GM03348 (cell line): ENCODE results near the gene HSD11B1.
"Not testable (repeated sequence)": the region's sequence is repeated elsewhere in the genome, so short reads cannot be mapped to it uniquely, and the experiment has no call there.

ENCODE experiments used
- DNase-seq: peaks from one replicate; pipeline ENCODE4 v3.0.0; 2012; ENCODE audit warnings: low spot score

The HSD11B1 gene

DNA sequence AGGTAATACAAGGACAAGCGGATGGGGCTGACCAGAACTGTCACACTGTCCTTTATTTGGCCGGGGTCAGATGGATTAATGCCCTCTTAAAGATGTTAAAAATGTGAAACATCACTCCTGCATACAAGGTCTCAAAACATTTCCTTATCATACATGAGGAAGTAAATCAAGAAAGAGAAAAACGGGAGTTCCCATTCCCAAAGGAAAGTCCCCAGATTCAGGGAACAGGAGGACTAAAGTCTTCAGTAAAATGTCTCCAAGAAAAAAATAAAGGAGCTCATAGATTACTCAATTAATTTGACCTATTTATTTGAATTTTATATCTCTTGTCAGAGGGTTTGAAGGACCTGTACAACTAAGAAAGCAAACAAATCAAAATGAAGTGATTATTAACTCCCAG lies 13.4 kb upstream of the HSD11B1 start:
- no peak for DNase-seq

DNA sequence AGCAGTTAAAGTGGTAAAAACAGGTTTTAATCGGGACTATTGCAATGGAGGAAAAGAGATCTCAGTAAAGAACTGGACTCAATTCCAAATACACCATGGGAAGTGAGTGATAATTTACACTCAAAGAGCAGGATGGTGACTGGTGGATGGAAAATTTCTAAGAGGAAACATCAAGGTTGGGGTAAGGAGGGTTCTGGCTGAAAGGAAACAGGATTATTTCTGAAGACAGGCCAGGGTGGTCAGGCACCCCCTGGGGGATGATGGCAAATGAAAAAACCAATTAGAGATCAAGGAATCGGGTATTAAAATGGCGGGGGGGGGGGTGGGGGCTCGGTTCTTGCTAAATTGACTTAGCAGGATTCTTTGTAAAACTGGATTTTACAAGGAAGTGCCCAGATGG lies 12.3 kb upstream of the HSD11B1 start:
- DNase-seq: no peak

DNA sequence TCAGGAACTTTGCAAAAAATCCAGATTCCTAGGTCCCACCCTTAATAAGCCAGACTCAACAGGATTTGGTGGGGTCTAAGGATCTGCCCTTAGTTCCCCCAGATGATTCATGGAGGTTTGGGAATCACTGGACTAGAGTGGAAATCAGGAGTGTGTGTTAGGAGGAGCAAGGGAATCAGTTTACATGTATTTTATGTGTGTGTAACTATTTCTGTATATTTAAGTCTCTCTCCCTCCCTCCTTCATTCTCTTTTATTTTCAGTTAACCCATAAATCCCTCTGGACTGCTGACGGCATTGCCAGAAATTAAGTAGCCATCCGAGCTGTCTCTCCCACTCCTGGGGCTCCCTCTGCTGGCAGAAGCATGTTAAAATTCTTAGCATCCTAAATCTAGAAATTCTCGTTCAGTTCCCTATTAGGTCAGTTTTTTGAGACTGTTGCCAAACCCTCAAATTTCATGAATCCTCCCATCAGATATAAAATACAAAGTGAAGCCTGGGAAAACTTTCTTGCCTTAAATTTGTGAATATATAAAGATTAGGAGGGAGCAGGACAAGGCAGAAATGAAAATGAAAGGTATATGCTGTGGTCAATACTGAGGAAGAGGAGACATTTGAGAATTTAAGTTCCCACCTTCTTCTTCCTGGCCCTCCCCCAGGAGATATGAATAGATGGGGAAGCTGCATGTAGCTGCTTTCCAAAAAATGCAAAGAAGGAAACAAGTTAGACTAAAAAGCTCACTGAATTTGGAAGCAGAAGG lies 11.7 kb upstream of the HSD11B1 start:
- peak; percentile 79 for DNase-seq

DNA sequence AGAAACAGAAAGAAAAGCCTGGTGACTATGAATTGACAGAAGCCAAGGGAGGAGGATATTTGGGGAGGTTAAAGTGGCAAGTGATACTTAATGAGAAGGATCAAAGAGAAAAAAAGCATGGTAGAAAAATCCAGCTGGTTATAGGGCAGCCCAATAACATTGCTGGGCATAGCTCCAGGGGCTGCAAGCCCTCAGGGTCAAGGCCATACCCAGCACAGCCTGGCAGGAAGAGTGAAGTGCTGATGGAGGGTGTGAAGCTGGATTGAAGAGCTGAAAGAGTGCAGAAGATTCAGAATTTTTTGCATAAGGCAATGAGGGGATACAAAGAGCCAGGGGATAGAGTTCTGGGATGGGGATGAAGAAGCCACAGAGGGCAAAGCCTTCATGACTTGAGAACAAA lies 8.0 kb upstream of the HSD11B1 start:
- no peak for DNase-seq

DNA sequence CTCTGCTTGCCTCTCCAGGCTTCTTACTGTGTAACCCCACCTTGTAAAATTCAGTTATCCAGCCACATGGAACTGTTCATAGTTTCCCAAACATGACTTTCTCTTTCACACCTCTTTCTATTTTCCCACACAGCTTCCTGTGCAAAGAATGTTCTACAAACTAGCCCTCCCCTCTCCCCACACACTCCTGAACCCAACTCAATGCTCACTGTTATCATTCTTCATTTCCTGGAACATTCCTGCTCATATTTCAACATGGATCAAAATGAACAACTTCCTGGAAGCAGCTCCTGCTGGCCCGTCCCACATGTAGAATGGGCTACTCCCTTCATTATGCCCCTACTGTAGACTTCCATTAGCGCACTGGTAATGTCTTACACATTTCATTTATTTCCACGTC lies 7.5 kb upstream of the HSD11B1 start:
- no peak for DNase-seq

DNA sequence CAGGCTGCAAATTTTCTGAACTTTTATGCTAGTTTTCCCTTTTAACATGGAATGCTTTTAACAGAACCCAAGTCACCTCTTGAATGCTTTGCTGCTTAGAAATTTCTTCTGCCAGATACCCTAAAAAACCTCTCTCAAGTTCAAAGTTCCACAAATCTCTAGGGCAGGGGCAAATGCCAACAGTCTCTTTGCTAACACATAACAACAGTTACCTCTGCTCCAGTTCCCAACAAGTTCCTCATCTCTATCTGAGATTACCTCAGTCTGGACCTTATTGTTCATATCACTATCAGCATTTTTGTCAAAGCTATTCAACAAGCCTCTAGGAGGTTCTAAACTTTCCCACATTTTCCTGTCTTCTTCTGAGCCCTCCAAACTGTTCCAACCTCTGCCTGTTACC lies 4.0 kb upstream of the HSD11B1 start:
- not testable (repeated sequence) for DNase-seq

DNA sequence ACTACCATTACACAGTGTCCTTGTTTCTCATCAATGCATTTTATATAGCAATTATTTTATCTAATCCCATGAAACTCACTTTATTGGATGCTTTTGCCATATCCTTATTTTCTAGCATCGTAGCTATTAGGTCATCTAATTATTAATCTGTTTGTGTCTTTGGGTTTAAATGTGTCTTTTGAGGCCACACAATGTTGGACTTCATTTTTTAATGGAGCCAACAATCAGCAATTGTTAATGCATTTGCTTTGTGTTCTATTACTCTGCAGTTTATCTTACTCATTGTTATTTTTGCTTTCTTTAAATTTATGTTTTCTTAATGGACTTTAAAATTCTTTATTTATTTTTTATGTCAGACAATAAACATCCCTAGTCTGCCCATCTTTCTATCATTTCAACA lies 1.8 kb upstream of the HSD11B1 start:
- no peak for DNase-seq

DNA sequence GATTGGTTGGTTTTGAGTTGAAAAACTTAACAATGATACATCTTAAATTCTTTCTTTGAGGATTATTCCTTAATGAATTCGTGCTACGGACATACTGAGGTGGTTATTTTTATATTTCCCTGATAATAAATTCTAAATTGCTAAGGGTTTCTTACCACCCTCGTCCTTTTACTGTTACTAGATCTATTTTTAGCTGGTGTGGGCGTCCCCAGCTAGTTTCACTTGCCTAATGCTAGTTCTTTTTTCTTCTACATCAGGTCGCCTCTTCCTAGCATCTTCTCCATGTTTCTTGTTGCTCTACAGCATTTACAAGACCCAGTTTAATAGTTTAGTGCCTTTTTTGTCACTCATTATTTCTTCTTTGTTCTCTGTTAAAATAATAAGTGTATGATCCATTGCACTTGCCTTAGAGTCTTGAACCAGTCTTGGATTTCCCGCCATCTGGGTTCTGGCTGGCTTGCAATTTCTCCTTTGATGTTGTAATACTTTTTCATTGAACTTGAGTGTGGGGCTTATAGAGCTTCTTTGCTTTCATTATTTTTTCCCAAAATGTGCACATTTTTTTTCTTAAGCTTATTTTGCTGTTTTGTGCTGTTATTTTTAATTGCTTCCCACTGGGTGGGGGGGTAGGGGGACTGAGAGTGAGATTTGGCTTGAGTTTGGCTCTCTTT lies 677 bp upstream of the HSD11B1 start:
- DNase-seq: no peak

DNA sequence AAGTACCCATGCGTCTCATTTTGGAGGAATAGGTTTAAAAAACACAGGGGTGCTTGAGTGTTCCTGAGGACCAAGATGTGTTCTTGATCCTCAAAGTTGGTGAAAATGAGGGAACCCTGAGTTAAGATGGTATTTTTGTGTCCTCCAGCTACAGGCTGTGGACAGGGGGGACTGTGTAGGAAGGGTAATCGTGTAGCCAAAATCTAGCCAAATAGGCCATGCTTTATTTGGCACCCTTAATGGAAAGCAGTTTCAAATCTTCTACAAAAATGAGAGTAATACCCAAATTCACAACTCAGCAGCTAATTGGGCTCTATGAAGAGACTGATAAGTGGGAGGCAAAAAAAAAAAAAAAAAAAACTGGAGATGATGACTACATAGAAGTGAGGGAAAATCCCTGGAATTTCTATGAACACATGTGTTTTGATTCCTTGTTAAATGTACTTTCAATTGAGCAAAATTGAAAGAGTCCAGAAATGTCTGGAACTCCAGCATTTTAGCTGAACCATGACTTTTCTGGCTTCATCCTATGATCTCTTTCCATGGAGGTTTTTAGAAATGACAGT lies 470 bp downstream of the HSD11B1 start:
- no peak for DNase-seq

DNA sequence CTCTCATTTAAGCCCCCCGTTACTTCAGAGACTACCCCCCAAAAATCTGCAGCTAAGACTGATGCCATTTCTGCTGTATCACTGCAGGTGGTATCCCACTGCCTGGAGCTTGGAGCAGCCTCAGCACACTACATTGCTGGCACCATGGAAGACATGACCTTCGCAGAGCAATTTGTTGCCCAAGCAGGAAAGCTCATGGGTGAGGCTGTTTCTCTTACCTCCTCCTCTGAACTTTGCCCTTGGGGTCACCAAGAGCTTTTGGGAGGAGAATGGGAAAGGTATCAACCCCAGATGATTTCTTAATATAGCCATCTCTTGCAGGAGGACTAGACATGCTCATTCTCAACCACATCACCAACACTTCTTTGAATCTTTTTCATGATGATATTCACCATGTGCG lies 2.0 kb downstream of the HSD11B1 start:
- no peak for DNase-seq

DNA sequence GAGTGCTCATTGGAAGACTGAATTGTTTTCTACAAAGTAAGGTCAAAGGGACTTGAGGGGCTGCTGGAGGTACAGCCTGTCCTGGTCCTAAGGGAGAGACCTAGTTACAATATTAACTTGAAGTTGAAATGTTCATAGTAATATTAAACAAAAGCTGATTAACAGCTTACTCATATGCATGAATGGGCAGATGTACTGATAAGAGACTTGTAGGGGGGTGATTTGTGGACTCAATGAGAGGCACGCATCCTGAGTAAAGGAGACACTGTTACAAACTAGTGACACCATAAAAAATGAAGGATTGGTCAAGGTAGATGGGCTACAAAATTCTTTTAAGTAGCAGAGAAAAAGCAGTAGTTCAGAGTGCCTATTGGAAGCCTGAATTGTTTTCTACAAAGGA lies 2.7 kb downstream of the HSD11B1 start:
- DNase-seq: no peak

DNA sequence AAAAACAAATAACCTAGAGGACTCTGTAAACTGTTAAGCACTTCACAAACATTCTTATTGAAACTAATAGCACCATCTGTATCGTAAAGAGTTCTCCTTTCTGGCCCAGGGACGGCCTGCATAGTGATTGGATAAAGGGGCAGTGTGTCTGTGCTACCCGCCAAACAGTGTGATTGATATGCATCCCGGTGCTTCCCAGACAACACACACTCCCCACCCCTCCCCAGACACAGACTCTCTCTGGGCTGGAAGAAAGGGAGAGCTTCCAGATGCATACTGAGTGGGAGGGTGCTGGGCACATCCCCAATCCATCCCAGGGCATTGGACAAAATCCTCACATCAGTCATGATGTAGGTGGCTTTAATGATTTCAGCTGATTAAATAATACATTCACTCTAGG lies 3.7 kb downstream of the HSD11B1 start:
- no peak for DNase-seq

DNA sequence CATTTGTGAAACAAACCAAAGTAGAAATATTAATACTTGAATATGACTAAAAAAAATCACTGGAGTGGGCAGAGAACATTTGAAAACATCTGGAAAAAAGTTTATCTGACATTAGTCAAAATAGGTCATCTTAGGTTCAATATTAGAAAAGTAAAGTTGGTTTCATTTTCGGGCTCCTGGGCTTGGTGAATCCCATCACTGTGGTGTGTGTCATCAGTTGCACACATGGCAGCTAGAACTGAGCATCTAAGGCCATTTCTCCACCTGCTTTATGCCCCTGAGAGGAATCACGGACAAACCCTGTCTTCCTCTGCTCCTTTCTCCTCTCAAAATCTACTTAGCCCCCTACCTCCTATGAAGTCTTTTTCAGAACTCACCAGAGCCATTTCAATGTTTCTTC lies 5.4 kb downstream of the HSD11B1 start:
- DNase-seq: no peak

DNA sequence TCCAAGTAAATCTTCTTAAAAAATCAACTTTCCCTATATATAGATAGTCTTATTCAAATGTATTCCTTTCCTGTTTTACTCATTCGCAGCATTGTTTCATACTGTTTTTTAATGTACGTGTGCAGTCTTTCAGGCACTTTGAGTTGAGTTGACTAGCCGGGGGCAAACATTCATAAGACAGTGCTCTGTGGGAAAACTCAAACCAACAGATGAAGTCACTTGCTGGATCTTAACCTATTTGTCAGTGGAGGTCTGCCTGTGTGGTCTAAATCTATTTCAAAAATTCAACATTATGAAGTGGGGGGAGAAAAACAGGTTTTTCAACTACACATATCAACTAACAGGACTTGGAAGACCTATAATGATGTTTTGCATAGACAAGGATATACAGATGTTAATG lies 6.2 kb downstream of the HSD11B1 start:
- no peak for DNase-seq

DNA sequence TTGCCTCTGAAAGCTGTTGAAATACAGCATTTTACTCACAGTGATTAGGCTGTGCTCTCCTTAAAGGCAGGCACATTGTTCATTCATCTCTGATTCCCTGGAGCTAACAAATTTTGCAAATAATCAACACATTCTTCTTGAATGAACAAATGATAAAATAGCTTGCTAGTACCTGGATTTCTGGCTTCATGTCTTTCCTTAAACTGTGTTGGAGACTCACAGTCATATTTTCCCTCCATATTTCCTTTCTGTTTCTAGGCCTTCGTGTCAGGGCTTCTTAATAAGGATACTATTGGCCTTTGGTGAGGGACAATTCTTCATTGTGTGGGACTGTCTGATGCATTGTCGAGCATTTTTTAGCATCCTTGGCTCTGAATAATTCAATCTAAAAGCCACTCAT lies 9.7 kb downstream of the HSD11B1 start:
- no peak for DNase-seq

DNA sequence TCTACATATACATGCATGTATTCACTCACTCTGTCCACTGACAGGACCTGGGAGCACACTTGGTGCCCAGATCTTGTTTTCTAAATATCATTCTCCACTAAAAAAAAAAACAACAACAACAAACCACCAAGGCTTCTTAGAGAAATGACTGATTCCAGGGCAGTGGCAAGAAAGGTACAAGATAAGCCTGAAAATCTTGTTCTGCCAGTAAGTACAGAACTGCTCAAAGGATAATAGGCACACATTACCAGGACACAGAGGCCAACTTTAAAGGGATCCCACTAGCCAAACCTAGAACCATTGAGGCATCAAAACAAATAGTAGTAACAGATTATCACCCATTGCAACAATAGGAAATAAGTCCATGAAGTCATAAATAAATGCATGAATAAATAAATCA lies 10.7 kb downstream of the HSD11B1 start:
- DNase-seq: no peak

DNA sequence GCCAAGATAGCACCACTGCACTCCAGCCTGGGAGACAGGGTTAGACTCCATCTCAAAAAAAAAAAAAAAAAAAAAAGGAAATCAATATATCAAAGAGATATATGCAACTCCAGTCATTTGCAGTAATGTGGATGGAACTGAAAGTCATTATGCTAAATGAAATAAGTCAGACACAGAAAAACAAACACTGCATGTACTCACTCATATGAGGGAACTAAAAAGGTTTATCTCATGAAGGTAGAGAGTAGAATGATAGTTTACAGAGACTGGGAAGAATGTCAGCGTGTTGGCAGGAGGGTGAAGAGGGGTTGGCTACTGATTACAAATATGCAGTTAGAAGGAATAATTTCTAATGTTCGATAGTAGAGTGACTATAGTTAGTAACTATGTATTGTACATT lies 13.2 kb downstream of the HSD11B1 start:
- DNase-seq: no peak

DNA sequence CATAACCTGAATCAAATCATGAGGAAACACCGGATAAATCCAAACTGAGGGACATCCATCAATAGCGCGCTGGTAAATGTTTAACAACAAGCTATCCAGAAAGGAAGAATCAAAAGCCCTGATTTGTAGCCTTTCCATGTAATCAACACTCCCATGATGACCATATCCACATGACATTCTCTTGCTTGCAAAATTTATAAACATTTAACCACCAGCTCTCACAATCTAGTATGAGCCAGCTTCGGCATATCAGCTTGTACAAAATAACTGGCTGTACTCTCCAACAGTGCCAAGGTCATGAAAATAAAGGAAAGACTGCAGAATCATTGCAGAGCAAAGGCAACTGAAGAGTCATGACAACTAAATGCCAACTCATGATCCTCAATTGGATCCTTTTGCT lies 15.7 kb downstream of the HSD11B1 start:
- DNase-seq: no peak

DNA sequence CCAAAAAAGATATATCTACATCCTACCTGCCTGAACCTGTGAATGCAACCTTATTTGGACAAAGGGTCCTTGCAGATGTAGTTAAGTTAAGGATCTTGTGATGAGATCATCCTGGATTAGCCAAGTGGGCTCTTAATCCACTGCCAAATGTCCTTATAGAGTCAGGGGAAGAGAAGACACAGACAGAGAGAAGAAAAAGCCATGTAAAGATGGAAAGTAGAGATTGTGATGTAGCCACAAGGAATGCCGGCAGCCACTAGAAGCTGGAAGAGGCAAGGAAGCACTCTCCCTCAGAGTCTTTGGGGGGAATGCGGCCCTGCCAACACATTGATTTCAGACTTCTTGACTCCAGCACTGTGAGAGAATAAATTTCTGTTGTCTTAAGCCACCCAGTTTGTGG lies 16.2 kb downstream of the HSD11B1 start:
- no peak for DNase-seq

DNA sequence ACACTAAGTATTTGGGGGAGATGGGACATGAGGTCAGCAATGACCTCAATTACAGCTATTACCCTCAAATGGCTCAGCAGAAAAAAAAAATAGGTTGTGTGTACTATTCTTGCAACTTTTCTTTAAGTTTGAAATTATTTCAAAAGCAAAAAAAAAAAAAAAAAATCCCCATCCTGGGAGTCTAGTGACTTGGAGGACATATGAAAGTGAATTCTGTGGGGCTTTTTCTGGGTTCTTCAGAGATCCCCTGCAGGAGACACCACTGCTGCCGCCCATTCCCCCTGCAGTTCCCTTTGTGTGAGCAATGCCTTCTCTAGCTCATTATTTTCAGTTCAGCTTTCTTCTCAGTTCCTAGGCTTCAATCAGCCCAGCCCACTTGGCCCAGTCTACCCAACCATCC lies 16.7 kb downstream of the HSD11B1 start:
- no peak for DNase-seq

DNA sequence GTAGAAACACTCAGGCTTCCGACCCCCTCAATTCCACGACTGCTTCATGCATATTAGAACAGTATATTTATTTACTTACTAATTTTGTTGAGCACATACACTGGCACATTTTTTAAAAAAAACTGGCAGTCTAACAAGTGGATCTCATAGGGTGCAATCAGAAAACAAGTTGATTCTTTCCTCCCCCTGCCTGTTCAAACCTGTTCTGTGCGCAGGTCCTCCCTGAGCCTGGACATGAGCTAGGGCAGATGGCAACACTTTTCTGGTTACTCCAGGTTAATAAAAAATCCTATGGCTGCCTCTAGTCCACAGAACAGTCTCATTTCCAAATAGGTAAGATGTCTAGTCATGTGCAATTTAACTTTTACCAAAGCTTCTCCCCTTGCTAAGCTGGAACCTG lies 18.6 kb downstream of the HSD11B1 start:
- no peak for DNase-seq

DNA sequence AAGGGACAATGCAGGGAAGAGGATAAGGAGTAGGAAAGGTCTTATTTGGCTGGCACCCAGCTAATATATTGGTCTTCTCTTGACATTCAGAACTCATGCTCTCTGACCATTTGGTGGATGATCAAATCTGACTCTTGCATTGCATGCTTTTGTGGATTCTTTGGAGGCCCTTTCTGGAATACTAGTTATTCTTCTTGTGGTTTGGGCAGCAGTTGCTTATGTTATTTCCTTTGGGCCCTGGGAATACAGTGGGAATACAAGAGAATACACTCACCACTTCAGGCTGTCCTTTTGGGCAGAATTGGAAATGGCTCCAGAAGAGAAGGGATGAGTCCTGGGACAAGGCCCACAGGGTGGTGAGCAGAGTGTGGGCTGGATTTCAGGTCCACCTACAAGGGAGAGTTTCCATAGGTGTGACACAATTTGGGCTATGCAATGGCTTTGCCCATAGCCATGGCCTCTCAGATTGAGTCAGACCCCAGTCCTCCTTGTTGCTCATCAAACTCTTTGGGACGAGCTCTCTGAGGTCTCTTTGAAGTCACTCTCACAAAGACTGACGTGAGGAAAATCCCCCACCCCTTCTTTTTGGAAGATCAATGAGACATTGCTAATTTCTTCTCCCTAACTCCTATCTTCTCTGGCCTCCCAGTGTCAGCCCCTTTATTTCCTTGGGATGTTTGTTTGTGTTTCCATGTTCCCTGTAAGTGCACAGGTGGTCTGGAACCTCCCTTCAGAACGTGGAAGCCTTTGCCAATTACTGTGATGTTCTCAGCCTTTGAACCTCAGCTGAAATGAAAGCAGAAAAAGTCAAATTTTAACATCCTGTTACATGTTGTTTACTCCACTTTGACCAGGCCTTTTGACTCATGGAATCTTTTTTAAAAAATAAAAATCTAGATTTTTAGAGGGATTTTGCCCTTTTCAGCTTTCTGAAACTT lies 19.4 kb downstream of the HSD11B1 start:
- no peak for DNase-seq

DNA sequence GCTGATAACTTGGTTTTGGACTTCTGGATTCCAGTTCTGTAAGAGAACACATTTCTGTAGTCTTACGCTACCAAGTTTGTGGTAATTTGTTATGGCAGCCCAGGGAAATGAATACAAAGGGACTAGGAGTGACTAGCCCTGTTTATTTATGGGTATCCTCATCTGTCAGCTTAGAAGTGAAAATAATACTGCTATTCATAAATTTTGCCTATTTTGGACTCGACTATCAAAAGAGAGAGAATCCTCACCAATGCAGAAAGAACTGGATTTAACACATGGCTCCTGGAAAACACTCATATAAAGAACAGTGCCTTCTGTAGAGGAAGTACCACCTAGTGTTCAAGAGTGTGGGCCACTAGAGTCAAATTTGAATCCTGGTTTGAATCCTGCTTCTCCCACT lies 22.6 kb downstream of the HSD11B1 start:
- DNase-seq: no peak
